GM18870 (cell line): ENCODE data around the gene UBXN2A.
"Not testable (repeated sequence)": the region's sequence is repeated elsewhere in the genome, so short reads cannot be mapped to it uniquely, and the experiment has no call there.

ENCODE experiments used
- ATAC-seq: cut with Tn5 transposase; IDR thresholded peaks from one replicate; pipeline ENCODE4 v1.9.1; 2021; ENCODE audit warnings: moderate library complexity; ENCODE audit not compliant: unreplicated experiment

UBXN2A gene

GRCh38 chr2:24011250-24012104, 71.2 kb downstream of the UBXN2A start:
- ATAC-seq, result no peak

GRCh38 chr2:24012521-24013188, 72.4 kb downstream of the UBXN2A start:
- no peak for ATAC-seq

GRCh38 chr2:24014902-24015301, 74.6 kb downstream of the UBXN2A start:
- not testable (repeated sequence) for ATAC-seq

GRCh38 chr2:24015562-24016375, 75.5 kb downstream of the UBXN2A start:
- no peak for ATAC-seq

- ATAC-seq, result no peak
Measured at GRCh38 chr2:24016376-24016761, 76.1 kb downstream of the UBXN2A start.

- no peak for ATAC-seq
Measured at GRCh38 chr2:24016853-24017703, 76.8 kb downstream of the UBXN2A start.

GRCh38 chr2:24017711-24018110, 77.4 kb downstream of the UBXN2A start:
- no peak for ATAC-seq

- ATAC-seq, result no peak
Measured at GRCh38 chr2:24018241-24018640, 78.0 kb downstream of the UBXN2A start.

GRCh38 chr2:24019729-24020128, 79.5 kb downstream of the UBXN2A start:
- no peak for ATAC-seq

GRCh38 chr2:24020244-24020643, 80.0 kb downstream of the UBXN2A start:
- ATAC-seq, result no peak

- no peak for ATAC-seq
Measured at GRCh38 chr2:24021122-24021998, 81.1 kb downstream of the UBXN2A start.

- no peak for ATAC-seq
Measured at GRCh38 chr2:24022324-24022974, 82.2 kb downstream of the UBXN2A start.

GRCh38 chr2:24022975-24023575, 82.8 kb downstream of the UBXN2A start:
- ATAC-seq, result no peak

- ATAC-seq, result no peak
Measured at GRCh38 chr2:24024018-24024417, 83.8 kb downstream of the UBXN2A start.

GRCh38 chr2:24024996-24025663, 84.9 kb downstream of the UBXN2A start:
- ATAC-seq, result no peak

GRCh38 chr2:24026233-24026632, 86.0 kb downstream of the UBXN2A start:
- ATAC-seq, result no peak

GRCh38 chr2:24038786-24039499, 98.7 kb downstream of the UBXN2A start:
- ATAC-seq, result no peak

- ATAC-seq, result no peak
Measured at GRCh38 chr2:24040511-24040910, 100.2 kb downstream of the UBXN2A start.
